Caco-2 (cell line): Measurements from ENCODE around the gene GALK2. TPM values are rescaled to one million over a fixed set of nuclear protein-coding genes. Genes with fewer than 3 reads are reported as not detected.

ENCODE experiments used
- BruUV-seq: library from RNA; stranded (reverse); fragments of 400-500 nt; replicated peaks from 2 replicates; lab custom pipeline; 2021; lab: Mats Ljungman, UMichigan
- CTCF ChIA-PET: fragments of 300-600 bp; sonication (Branson Sonifier 250); formaldehyde crosslinking; loops from one replicate; lab custom pipeline; 2022; ENCODE audit warnings: antibody characterized with exemption; lab: Charles Lee
- POLR2A ChIA-PET: fragments of 300-600 bp; sonication (Branson Sonifier 250); formaldehyde crosslinking; loops from one replicate; lab custom pipeline; 2022; ENCODE audit warnings: antibody characterized with exemption; lab: Charles Lee
- DNase-seq, 2 experiments: peaks; one replicate each; pipeline versions ENCODE4 v3.0.0 to v3.0.0-alpha.2; 2020 to 2022
- H3K27me3 ChIP-seq: replicated peaks from 2 replicates; pipeline ENCODE4 v1.6.0; 2011; ENCODE audit warnings: low read length; ENCODE audit not compliant: control insufficient read depth, insufficient read depth
- H3K36me3 ChIP-seq: 2 replicates; pipeline ENCODE4 v1.5.1; 2011; ENCODE audit warnings: low read length; ENCODE audit not compliant: control insufficient read depth, insufficient read depth
- H3K4me1 ChIP-seq: fragments of 250-450 bp; sonication (Bioruptor Pico); 2 replicates; pipeline ENCODE4 v1.5.1; 2020; ENCODE audit warnings: mild to moderate bottlenecking
- H3K4me3 ChIP-seq: 2 replicates; pipeline ENCODE4 v1.5.1; 2011; ENCODE audit warnings: low read depth, mild to moderate bottlenecking, control low read depth, low read length
- H3K9me3 ChIP-seq: fragments of 250-450 bp; sonication (Bioruptor Pico); 2 replicates; pipeline ENCODE4 v1.5.1; 2020; ENCODE audit warnings: mild to moderate bottlenecking, moderate library complexity
- H3K27ac Mint-ChIP-seq: one replicate; pipeline ENCODE4 v1.8.0; 2022; ENCODE audit warnings: mixed read lengths; ENCODE audit not compliant: unreplicated experiment
- H3K27me3 Mint-ChIP-seq: one replicate; pipeline ENCODE4 v1.8.0; 2022; ENCODE audit warnings: mixed read lengths; ENCODE audit not compliant: insufficient read depth, unreplicated experiment
- H3K36me3 Mint-ChIP-seq: one replicate; pipeline ENCODE4 v1.8.0; 2022; ENCODE audit warnings: mild to moderate bottlenecking, mixed read lengths; ENCODE audit not compliant: insufficient read depth, unreplicated experiment
- H3K4me1 Mint-ChIP-seq: one replicate; pipeline ENCODE4 v1.8.0; 2022; ENCODE audit warnings: low read depth, mixed read lengths; ENCODE audit not compliant: unreplicated experiment
- H3K4me3 Mint-ChIP-seq: one replicate; pipeline ENCODE4 v1.8.0; 2022; ENCODE audit warnings: mild to moderate bottlenecking, moderate library complexity, mixed read lengths; ENCODE audit not compliant: unreplicated experiment
- H3K9me3 Mint-ChIP-seq: one replicate; pipeline ENCODE4 v1.8.0; 2022; ENCODE audit warnings: mixed read lengths; ENCODE audit not compliant: unreplicated experiment
- intact Hi-C: fragments of 100-400 bp; cut with micrococcal nuclease; formaldehyde crosslinking; loops from one replicate; pipeline ENCODE4 v1.10.0; 2022; ENCODE audit not compliant: unreplicated experiment
- total RNA-seq: library from RNA; stranded (reverse); gene quantifications from 2 replicates; pipeline ENCODE4 v1.2.3, GENCODE V29; 2022
- TF ChIP-seq, protein P1 (sequence below), 2 experiments: fragments of 200-600 bp in 1 of 2; IDR thresholded peaks; 1 replicate in 1 of 2; 2 replicates in 1 of 2; pipeline versions ENCODE4 v1.5.1 to v1.8.0; 2011 to 2022; ENCODE audit warnings: antibody characterized with exemption in 1 of 2, control low read depth in 1 of 2, inconsistent platforms in 1 of 2, low read depth in 1 of 2, low read length in 1 of 2, mild to moderate bottlenecking in 1 of 2, moderate library complexity in 1 of 2; ENCODE audit not compliant: insufficient read depth in 1 of 2, severe bottlenecking in 1 of 2, unreplicated experiment in 1 of 2

Gene GALK2
- total RNA-seq, 1 experiment from 2014 or later = 25.5 TPM

GRCh38 chr15:49121901-49122300, 48.1 kb upstream of the GALK2 start:
- ChIA-PET POLR2A (no interaction called here), CTCF (no interaction called here)
- intact Hi-C loops = no loop called here
- Histone ChIP-seq H3K9me3 (no peaks in the 10 kb centered on the region), H3K4me3 (no peak overlapping the region), H3K27me3 (no peaks in the 10 kb centered on the region), H3K36me3 (no peaks in the 10 kb centered on the region), H3K4me1 (no peaks in the 10 kb centered on the region)
- no TSS peak for BruUV-seq
- no peak for DNase-seq
- H3K27ac Mint-ChIP-seq = no peak overlapping the region
- H3K36me3 Mint-ChIP-seq = peaks cover 33% of the 10 kb centered on the region
- no peaks in the 10 kb centered on the region for H3K27me3 Mint-ChIP-seq
- TF ChIP-seq, protein P1, sequence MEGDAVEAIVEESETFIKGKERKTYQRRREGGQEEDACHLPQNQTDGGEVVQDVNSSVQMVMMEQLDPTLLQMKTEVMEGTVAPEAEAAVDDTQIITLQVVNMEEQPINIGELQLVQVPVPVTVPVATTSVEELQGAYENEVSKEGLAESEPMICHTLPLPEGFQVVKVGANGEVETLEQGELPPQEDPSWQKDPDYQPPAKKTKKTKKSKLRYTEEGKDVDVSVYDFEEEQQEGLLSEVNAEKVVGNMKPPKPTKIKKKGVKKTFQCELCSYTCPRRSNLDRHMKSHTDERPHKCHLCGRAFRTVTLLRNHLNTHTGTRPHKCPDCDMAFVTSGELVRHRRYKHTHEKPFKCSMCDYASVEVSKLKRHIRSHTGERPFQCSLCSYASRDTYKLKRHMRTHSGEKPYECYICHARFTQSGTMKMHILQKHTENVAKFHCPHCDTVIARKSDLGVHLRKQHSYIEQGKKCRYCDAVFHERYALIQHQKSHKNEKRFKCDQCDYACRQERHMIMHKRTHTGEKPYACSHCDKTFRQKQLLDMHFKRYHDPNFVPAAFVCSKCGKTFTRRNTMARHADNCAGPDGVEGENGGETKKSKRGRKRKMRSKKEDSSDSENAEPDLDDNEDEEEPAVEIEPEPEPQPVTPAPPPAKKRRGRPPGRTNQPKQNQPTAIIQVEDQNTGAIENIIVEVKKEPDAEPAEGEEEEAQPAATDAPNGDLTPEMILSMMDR (IDR thresholded peaks at IDR 0.05; ENCODE audit: insufficient read depth in 1 of 2, low read depth in 1 of 2, low read length in 1 of 2, severe bottlenecking in 1 of 2, unreplicated experiment in 1 of 2) = no peak
- no peaks in the 10 kb centered on the region for H3K4me1 Mint-ChIP-seq
- H3K9me3 Mint-ChIP-seq = no peaks in the 10 kb centered on the region
- no peak overlapping the region for H3K4me3 Mint-ChIP-seq

GRCh38 chr15:49122541-49123062, 47.4 kb upstream of the GALK2 start:
- Mint-ChIP-seq H3K27me3 (no peaks in the 10 kb centered on the region), H3K27ac (no peak overlapping the region), H3K36me3 (peaks cover 32% of the 10 kb centered on the region), H3K4me3 (no peak overlapping the region), H3K9me3 (no peaks in the 10 kb centered on the region), H3K4me1 (no peaks in the 10 kb centered on the region)
- TF ChIP-seq, protein P1 (IDR thresholded peaks at IDR 0.05; ENCODE audit: insufficient read depth in 1 of 2, low read depth in 1 of 2, low read length in 1 of 2, severe bottlenecking in 1 of 2, unreplicated experiment in 1 of 2) = no peak
- no peaks in the 10 kb centered on the region for H3K4me1 ChIP-seq
- H3K9me3 ChIP-seq = no peaks in the 10 kb centered on the region
- no peaks in the 10 kb centered on the region for H3K27me3 ChIP-seq
- H3K4me3 ChIP-seq = no peak overlapping the region
- no TSS peak for BruUV-seq
- DNase-seq = no peak
- CTCF ChIA-PET = no interaction called here
- intact Hi-C loops = no loop called here
- no peaks in the 10 kb centered on the region for H3K36me3 ChIP-seq
- POLR2A ChIA-PET = no interaction called here

DNA sequence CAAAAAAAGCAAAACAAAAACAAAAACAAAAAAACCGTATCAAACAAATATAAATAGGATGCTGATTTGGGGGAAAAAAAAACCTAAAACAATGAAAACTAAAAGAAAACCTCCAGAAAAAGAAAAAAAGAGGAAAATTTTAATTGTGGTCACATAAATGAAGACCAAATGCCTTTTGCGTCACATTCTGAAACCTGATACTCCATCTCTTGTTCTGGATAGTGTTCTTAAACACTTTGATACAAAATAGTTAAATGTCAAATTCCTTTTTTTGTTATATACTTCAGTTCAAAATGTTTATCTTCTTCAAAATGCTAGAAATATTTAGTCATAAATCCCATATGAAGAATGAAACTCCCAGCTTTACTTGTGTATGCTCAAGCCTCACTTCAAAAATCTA, 45.7 kb upstream of the GALK2 start:
- POLR2A ChIA-PET = no interaction called here
- H3K36me3 Mint-ChIP-seq = peaks cover 40% of the 10 kb centered on the region
- no peaks in the 10 kb centered on the region for H3K27me3 Mint-ChIP-seq
- H3K4me3 Mint-ChIP-seq = no peak overlapping the region
- TF ChIP-seq, protein P1 (IDR thresholded peaks at IDR 0.05; ENCODE audit: insufficient read depth in 1 of 2, low read depth in 1 of 2, low read length in 1 of 2, severe bottlenecking in 1 of 2, unreplicated experiment in 1 of 2) = no peak
- Histone ChIP-seq H3K4me1 (no peaks in the 10 kb centered on the region), H3K4me3 (no peak overlapping the region), H3K36me3 (no peaks in the 10 kb centered on the region), H3K9me3 (no peaks in the 10 kb centered on the region), H3K27me3 (no peaks in the 10 kb centered on the region)
- no TSS peak for BruUV-seq
- no peaks in the 10 kb centered on the region for H3K4me1 Mint-ChIP-seq
- H3K27ac Mint-ChIP-seq = no peak overlapping the region
- no peaks in the 10 kb centered on the region for H3K9me3 Mint-ChIP-seq
- no peak for DNase-seq
- intact Hi-C loops = no loop called here
- CTCF ChIA-PET = no interaction called here
